K562 (cell line): Measurements from ENCODE around the gene HOATZ. TPM values are rescaled to one million over a fixed set of nuclear protein-coding genes. Genes with fewer than 3 reads are reported as not detected.

Source experiments
- ATAC-seq: fragments of 200-7000 bp; cut with Tn5 transposase; 3 replicates; pipeline ENCODE4 v1.9.1; 2020; ENCODE audit warnings: moderate library complexity
- BruUV-seq: library from RNA; stranded (reverse); fragments of 400-500 nt; replicated peaks from 2 replicates; lab custom pipeline; 2021; lab: Mats Ljungman, UMichigan
- CTCF ChIA-PET: fragments of 300-600 bp; formaldehyde crosslinking; extraction: SDS; loops from one replicate; lab custom pipeline; 2021; ENCODE audit warnings: low intra/inter-chr PET ratio; lab: Yijun Ruan, JAX
- POLR2A ChIA-PET: fragments of 300-600, 350-650 bp; sonication (Branson Sonifier 250); formaldehyde crosslinking; extraction: SDS; loops from one replicate; lab custom pipeline; 2021; ENCODE audit warnings: antibody characterized with exemption, inconsistent platforms; lab: Yijun Ruan, JAX
- DNase-seq, 4 experiments: peaks; one replicate each; pipeline versions ENCODE4 v3.0.0 to v3.0.0-alpha.2; 2011 to 2018; ENCODE audit warnings: low spot score in 3 of 4, mixed read lengths in 3 of 4; ENCODE audit errors: extremely low read depth in 1 of 4
- FAIRE-seq: peaks from 2 replicates; lab custom pipeline; 2011; peaks lifted over from hg19 to GRCh38; lab: Jason Lieb, UNC
- H2AFZ ChIP-seq: 2 replicates; pipeline ENCODE4 v1.6.0; 2011; ENCODE audit warnings: low read depth, low read length, control low read depth, inconsistent platforms
- H3K27ac ChIP-seq: fragments of 200-600 bp; 3 replicates; pipeline ENCODE4 v1.8.0; 2011; ENCODE audit warnings: low read depth, mild to moderate bottlenecking, control low read depth, inconsistent platforms, low read length, moderate library complexity, mixed read lengths; ENCODE audit errors: extremely low read depth
- H3K27me3 ChIP-seq, 2 experiments: fragments of 300-600 bp in 1 of 2; 2 replicates in 1 of 2; 3 replicates in 1 of 2; pipeline versions ENCODE4 v1.6.0 to v1.8.0; 2011; ENCODE audit warnings: inconsistent platforms in 2 of 2, low read length in 2 of 2, mild to moderate bottlenecking in 1 of 2, mixed read lengths in 1 of 2, moderate library complexity in 1 of 2; ENCODE audit not compliant: control insufficient read depth in 2 of 2, insufficient read depth in 2 of 2
- H3K36me3 ChIP-seq: fragments of 300-600 bp; 3 replicates; pipeline ENCODE4 v1.8.0; 2011; ENCODE audit warnings: mild to moderate bottlenecking, low read length, inconsistent platforms; ENCODE audit not compliant: control insufficient read depth, insufficient read depth
- H3K4me1 ChIP-seq, 2 experiments: fragments of 200-600 bp in 1 of 2; replicated peaks in 1 of 2; 2 replicates in 1 of 2; 3 replicates in 1 of 2; pipeline versions ENCODE4 v1.5.1 to v1.8.0; 2011; ENCODE audit warnings: inconsistent platforms in 2 of 2, low read length in 2 of 2, mild to moderate bottlenecking in 1 of 2, mixed read lengths in 1 of 2, moderate library complexity in 1 of 2; ENCODE audit not compliant: control insufficient read depth in 2 of 2, insufficient read depth in 2 of 2
- H3K4me2 ChIP-seq: 2 replicates; pipeline ENCODE4 v1.6.1; 2011; ENCODE audit warnings: low read length, control low read depth, inconsistent platforms, mixed read lengths; ENCODE audit not compliant: insufficient read depth
- H3K4me3 ChIP-seq: fragments of 200-600 bp; sonication (generic), shearing (Covaris generic); 2 replicates; pipeline ENCODE4 v1.5.1; 2016; ENCODE audit warnings: control low read depth, inconsistent platforms
- H3K79me2 ChIP-seq: fragments of 200-600 bp; 3 replicates; pipeline ENCODE4 v1.8.0; 2011; ENCODE audit warnings: low read length, inconsistent platforms; ENCODE audit not compliant: control insufficient read depth, insufficient read depth
- H3K9ac ChIP-seq, 2 experiments: 2 replicates each; pipeline versions ENCODE4 v1.6.0 to v1.6.1; 2011; ENCODE audit warnings: low read depth in 2 of 2, low read length in 2 of 2, control low read depth in 1 of 2, inconsistent platforms in 1 of 2, mild to moderate bottlenecking in 1 of 2, mixed read lengths in 1 of 2; ENCODE audit not compliant: insufficient read depth in 1 of 2
- H3K9me1 ChIP-seq: one replicate; pipeline ENCODE4 v1.6.0; 2011; ENCODE audit warnings: inconsistent platforms, mild to moderate bottlenecking, low read length, moderate library complexity; ENCODE audit not compliant: control insufficient read depth, insufficient read depth
- H3K9me3 ChIP-seq: replicated peaks from 2 replicates; pipeline ENCODE4 v1.5.1; 2011; ENCODE audit warnings: low read depth, low read length, inconsistent platforms; ENCODE audit not compliant: control insufficient read depth, insufficient read depth
- H4K20me1 ChIP-seq: replicated peaks from 2 replicates; pipeline ENCODE4 v1.6.1; 2011; ENCODE audit warnings: low read length, inconsistent platforms, mixed read lengths; ENCODE audit not compliant: control insufficient read depth, insufficient read depth
- CREB3 ChIP-seq: fragments of 450-650 bp; conservative IDR thresholded peaks from 2 replicates; pipeline ENCODE4 v1.6.1; 2016; ENCODE audit warnings: missing genetic modification characterization, low read depth, mild to moderate bottlenecking, missing compliant biosample characterization, moderate library complexity
- CTCF ChIP-seq, 3 experiments: IDR thresholded peaks in 2 of 3; conservative IDR thresholded peaks in 1 of 3; 2 replicates each; pipeline ENCODE4 v1.5.1; 2011 to 2012; ENCODE audit warnings: low read length in 3 of 3, mild to moderate bottlenecking in 3 of 3, control low read depth in 2 of 3, improper control_type of control experiment in 1 of 3, inconsistent platforms in 1 of 3, low read depth in 1 of 3, mixed read lengths in 1 of 3, moderate library complexity in 1 of 3; ENCODE audit not compliant: insufficient read depth in 2 of 3
- E2F3 ChIP-seq: fragments of 250-450 bp; sonication (Bioruptor Pico); IDR thresholded peaks from 2 replicates; pipeline ENCODE4 v1.4.0; 2020; ENCODE audit warnings: mild to moderate bottlenecking
- FOXM1 ChIP-seq, 2 experiments: fragments of 450-650 bp in 1 of 2; sonication (generic) in 1 of 2; formaldehyde crosslinking in 1 of 2; IDR thresholded peaks; 2 replicates each; pipeline versions ENCODE4 v1.6.1 to v1.9.0; 2017 to 2022; ENCODE audit warnings: low read depth in 2 of 2, mild to moderate bottlenecking in 2 of 2, missing genetic modification reagents in 1 of 2, moderate library complexity in 1 of 2
- HDAC3 ChIP-seq: fragments of 450-650 bp; IDR thresholded peaks from 2 replicates; pipeline ENCODE4 v1.6.1; 2018; ENCODE audit warnings: borderline replicate concordance, mild to moderate bottlenecking, moderate library complexity; ENCODE audit not compliant: partially characterized antibody
- KLF13 ChIP-seq: fragments of 450-650 bp; IDR thresholded peaks from 2 replicates; pipeline ENCODE4 v1.6.1; 2016; ENCODE audit warnings: missing genetic modification characterization, low read depth, mild to moderate bottlenecking, missing compliant biosample characterization, moderate library complexity, borderline replicate concordance
- THRAP3 ChIP-seq: fragments of 450-650 bp; IDR thresholded peaks from 2 replicates; pipeline ENCODE4 v1.6.1; 2016; ENCODE audit warnings: mild to moderate bottlenecking, inconsistent platforms, borderline replicate concordance
- ZNF133 ChIP-seq: fragments of 250-450 bp; sonication (Bioruptor Pico); IDR thresholded peaks from 2 replicates; pipeline ENCODE4 v1.4.0; 2020; ENCODE audit warnings: mild to moderate bottlenecking
- WGBS: fragments of 100-300 bp; shearing (Covaris generic); methylation state at CpG from one replicate; pipeline ENCODE4 v1.1.6; 2016; ENCODE audit warnings: low coverage, mixed read lengths; ENCODE audit not compliant: insufficient coverage; ENCODE audit errors: missing lambda C conversion rate; 5-methylcytosine and 5-hydroxymethylcytosine counted together
- in situ Hi-C: fragments of 300-500 bp; cut with MboI; formaldehyde crosslinking; loops from 4 replicates; pipeline ENCODE4 v1.15.0; 2018; ENCODE audit warnings: inconsistent platforms, mixed read lengths
- intact Hi-C: fragments of 100-400 bp; cut with micrococcal nuclease; formaldehyde crosslinking; loops from 2 replicates; pipeline ENCODE4 v1.14.2; 2022
- polyA plus RNA-seq, 8 experiments: library from polyadenylated mRNA; depleted of rRNA in 4 of 8; stranded (reverse) in 5 of 8; unstranded in 3 of 8; fragments of >200 nt; fragmentation: Nextera tagmentation in 2 of 8; fragmentation: Illumina TruSeq in 1 of 8; extraction: Ambion mirVana in 2 of 8; extraction: Trizol in 1 of 8; gene quantifications; 2 replicates each; pipeline versions ENCODE4 v1.2.1 to v1.2.3, GENCODE V29; 2011 to 2014; ENCODE audit warnings: inconsistent platforms in 1 of 8, missing spikeins in 1 of 8
- total RNA-seq, 7 experiments: library from RNA; depleted of rRNA in 6 of 7; stranded (reverse); fragments of >200 nt in 6 of 7; fragmentation: Illumina TruSeq in 2 of 7; extraction: Trizol in 2 of 7; gene quantifications; 2 replicates each; pipeline versions ENCODE4 v1.2.1 to v1.2.3, GENCODE V29; 2011 to 2021; ENCODE audit warnings: low replicate concordance in 1 of 7
- TF ChIP-seq, protein P1 (sequence below): fragments of 250-450 bp; sonication (Bioruptor Pico); IDR thresholded peaks from 2 replicates; pipeline ENCODE4 v1.5.0; 2020; ENCODE audit warnings: mild to moderate bottlenecking, borderline replicate concordance
- TF ChIP-seq, protein P2 (sequence below): fragments of 450-650 bp; formaldehyde crosslinking; IDR thresholded peaks from 2 replicates; pipeline ENCODE4 v1.4.0; 2020; ENCODE audit warnings: mild to moderate bottlenecking
- TF ChIP-seq, protein P3 (sequence below): IDR thresholded peaks from 2 replicates; pipeline ENCODE4 v1.6.1; 2011; ENCODE audit warnings: borderline replicate concordance, low read depth, mild to moderate bottlenecking, moderate library complexity, low read length; ENCODE audit not compliant: insufficient read depth, poor library complexity, severe bottlenecking

The HOATZ gene
- total and polyA plus RNA-seq, 9 of the 15 experiments (the other 6 are each of a cell fraction or from before 2014, with no cell fraction given) = not detected

- Histone ChIP-seq H3K4me3 (no peak overlapping the region), H3K4me1 (no peaks in the 10 kb centered on the region; a peak in 1 of 5 replicates), H3K27ac (no peak overlapping the region), H3K4me2 (no peak overlapping the region), H3K9me3 (no peaks in the 10 kb centered on the region), H3K36me3 (no peaks in the 10 kb centered on the region), H2AFZ (no peak overlapping the region), H4K20me1 (no peaks in the 10 kb centered on the region), H3K79me2 (no peaks in the 10 kb centered on the region), H3K9me1 (no peaks in the 10 kb centered on the region), H3K9ac (no peak overlapping the region), H3K27me3 (no peaks in the 10 kb centered on the region; a peak in 1 of 5 replicates)
- BruUV-seq = no TSS peak
- CTCF ChIA-PET = no interaction called here
- WGBS = 10% methylated on average over 3 of the region's 3 CpGs
- POLR2A ChIA-PET = interaction anchor here (0.8 kb wide), 1 partner anchor 18 kb away, joined by 3 read pairs; no protein-coding TSS in a partner anchor
- ATAC-seq (no peak), FAIRE-seq (no peak), DNase-seq (no peak)
- intact Hi-C loops = no loop called here
- in situ Hi-C loops = no loop called here
- TF ChIP-seq HDAC3 (no peak), CREB3 (tag) (no peak), E2F3 (no peak), CTCF (IDR thresholded peaks at IDR 0.05 in 2 of 3, conservative IDR thresholded peaks at IDR 0.05 in 1 of 3; ENCODE audit: insufficient read depth in 2 of 3, low read depth in 1 of 3, low read length in 3 of 3) (no peak), FOXM1 (IDR thresholded peaks at IDR 0.05; ENCODE audit: low read depth) (no peak), FOXM1 (CRISPR knock-in tag; IDR thresholded peaks at IDR 0.05; ENCODE audit: low read depth) (no peak), THRAP3 (no peak), ZNF133 (CRISPR knock-in tag) (no peak), KLF13 (tag) (no peak)
- TF ChIP-seq, protein P1, sequence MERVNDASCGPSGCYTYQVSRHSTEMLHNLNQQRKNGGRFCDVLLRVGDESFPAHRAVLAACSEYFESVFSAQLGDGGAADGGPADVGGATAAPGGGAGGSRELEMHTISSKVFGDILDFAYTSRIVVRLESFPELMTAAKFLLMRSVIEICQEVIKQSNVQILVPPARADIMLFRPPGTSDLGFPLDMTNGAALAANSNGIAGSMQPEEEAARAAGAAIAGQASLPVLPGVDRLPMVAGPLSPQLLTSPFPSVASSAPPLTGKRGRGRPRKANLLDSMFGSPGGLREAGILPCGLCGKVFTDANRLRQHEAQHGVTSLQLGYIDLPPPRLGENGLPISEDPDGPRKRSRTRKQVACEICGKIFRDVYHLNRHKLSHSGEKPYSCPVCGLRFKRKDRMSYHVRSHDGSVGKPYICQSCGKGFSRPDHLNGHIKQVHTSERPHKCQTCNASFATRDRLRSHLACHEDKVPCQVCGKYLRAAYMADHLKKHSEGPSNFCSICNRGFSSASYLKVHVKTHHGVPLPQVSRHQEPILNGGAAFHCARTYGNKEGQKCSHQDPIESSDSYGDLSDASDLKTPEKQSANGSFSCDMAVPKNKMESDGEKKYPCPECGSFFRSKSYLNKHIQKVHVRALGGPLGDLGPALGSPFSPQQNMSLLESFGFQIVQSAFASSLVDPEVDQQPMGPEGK (CRISPR knock-in tag) = no peak
- TF ChIP-seq, protein P2, sequence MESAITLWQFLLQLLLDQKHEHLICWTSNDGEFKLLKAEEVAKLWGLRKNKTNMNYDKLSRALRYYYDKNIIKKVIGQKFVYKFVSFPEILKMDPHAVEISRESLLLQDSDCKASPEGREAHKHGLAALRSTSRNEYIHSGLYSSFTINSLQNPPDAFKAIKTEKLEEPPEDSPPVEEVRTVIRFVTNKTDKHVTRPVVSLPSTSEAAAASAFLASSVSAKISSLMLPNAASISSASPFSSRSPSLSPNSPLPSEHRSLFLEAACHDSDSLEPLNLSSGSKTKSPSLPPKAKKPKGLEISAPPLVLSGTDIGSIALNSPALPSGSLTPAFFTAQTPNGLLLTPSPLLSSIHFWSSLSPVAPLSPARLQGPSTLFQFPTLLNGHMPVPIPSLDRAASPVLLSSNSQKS (CRISPR knock-in tag) = no peak
- TF ChIP-seq, protein P3, sequence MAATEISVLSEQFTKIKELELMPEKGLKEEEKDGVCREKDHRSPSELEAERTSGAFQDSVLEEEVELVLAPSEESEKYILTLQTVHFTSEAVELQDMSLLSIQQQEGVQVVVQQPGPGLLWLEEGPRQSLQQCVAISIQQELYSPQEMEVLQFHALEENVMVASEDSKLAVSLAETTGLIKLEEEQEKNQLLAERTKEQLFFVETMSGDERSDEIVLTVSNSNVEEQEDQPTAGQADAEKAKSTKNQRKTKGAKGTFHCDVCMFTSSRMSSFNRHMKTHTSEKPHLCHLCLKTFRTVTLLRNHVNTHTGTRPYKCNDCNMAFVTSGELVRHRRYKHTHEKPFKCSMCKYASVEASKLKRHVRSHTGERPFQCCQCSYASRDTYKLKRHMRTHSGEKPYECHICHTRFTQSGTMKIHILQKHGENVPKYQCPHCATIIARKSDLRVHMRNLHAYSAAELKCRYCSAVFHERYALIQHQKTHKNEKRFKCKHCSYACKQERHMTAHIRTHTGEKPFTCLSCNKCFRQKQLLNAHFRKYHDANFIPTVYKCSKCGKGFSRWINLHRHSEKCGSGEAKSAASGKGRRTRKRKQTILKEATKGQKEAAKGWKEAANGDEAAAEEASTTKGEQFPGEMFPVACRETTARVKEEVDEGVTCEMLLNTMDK = no peak
Observed at GRCh38 chr11:111561306-111561705, 46.7 kb downstream of the HOATZ start.
